ENCODE measurements around the gene NDOR1. TPM values are rescaled to one million over a fixed set of nuclear protein-coding genes. Genes with fewer than 3 reads are reported as not detected.
A peak's percentile ranks its signal among the peaks of the same experiment; 100 is the strongest.

The NDOR1 gene
- total RNA-seq, 1 donor from 2014 or later = 2.6 TPM

DNA sequence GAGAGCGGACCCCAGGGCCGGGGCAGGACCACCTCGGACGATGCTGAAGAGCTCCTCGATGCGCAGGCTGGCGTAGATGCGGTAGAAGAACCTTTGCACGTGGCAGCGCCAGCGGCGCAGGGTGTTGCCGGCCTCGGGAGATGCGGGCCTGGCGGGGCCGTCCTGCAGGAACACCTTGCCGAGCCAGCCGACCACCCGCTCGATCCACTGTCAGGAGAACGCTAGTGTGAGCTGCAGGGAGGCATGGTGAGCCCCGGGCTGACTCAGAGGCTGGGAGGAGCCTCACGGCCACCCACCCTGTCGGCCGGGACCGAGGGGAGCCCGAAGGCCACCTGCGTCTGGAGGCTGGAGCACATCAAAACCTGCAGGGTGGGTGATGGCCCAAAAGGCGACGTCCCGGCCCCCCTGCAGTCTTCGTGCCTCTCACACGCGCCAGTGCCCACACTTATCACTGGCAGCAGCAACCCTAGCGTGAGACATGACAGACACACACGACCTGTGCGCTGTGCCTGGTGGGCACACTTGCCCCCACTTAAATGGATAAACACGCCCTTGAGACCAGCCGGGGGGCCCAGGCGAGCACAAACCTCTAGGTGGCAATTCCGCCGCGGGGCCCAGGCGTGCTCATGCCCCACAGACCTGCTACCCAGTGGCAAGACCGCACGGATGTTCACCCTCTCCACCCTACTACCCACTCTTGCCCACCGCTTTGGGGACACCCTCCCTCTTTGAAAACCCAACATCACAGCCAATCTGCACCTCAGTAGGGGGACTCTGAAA is 20.4 kb upstream of the NDOR1 start:
- no peak overlapping the region for H3K4me3 ChIP-seq (ENCODE audit: low read depth, low read length)

DNA sequence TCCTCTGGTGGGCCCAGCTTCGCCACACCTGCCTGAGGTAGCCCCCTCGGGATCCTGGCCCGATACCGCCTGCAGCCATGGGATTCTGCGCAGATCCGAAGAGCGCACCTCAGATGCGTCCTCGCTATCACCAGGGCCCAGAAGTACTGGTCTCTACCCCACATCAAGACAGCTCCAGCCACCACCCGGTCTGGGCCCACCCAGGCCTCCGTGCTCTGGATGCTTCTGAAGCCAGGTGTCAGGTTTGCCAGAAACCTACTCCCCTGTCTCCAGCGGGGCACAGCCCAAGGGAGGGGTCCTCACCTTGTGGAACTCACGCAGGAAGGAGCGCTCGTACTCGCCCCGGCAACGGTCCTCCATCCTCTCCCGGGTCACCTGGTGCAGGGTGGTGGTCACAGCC is 19.6 kb upstream of the NDOR1 start:
- no peak for FAIRE-seq
- no peaks in the 10 kb centered on the region for H3K27me3 ChIP-seq (ENCODE audit: control insufficient read depth, insufficient read depth, low read length)

More for the DNA sequence above, 20.4 kb upstream of the NDOR1 start:
- TF ChIP-seq, protein P1, sequence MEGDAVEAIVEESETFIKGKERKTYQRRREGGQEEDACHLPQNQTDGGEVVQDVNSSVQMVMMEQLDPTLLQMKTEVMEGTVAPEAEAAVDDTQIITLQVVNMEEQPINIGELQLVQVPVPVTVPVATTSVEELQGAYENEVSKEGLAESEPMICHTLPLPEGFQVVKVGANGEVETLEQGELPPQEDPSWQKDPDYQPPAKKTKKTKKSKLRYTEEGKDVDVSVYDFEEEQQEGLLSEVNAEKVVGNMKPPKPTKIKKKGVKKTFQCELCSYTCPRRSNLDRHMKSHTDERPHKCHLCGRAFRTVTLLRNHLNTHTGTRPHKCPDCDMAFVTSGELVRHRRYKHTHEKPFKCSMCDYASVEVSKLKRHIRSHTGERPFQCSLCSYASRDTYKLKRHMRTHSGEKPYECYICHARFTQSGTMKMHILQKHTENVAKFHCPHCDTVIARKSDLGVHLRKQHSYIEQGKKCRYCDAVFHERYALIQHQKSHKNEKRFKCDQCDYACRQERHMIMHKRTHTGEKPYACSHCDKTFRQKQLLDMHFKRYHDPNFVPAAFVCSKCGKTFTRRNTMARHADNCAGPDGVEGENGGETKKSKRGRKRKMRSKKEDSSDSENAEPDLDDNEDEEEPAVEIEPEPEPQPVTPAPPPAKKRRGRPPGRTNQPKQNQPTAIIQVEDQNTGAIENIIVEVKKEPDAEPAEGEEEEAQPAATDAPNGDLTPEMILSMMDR (IDR thresholded peaks at IDR 0.05; ENCODE audit: insufficient read depth, low read length, severe bottlenecking) = no peak
- no peaks in the 10 kb centered on the region for H3K27me3 ChIP-seq (ENCODE audit: control insufficient read depth, insufficient read depth, low read length)
- DNase-seq (ENCODE audit: low read depth) (no peak), FAIRE-seq (no peak)
- peaks cover 40% of the 10 kb centered on the region for H3K36me3 ChIP-seq (ENCODE audit: control insufficient read depth, insufficient read depth, low read length)

DNA sequence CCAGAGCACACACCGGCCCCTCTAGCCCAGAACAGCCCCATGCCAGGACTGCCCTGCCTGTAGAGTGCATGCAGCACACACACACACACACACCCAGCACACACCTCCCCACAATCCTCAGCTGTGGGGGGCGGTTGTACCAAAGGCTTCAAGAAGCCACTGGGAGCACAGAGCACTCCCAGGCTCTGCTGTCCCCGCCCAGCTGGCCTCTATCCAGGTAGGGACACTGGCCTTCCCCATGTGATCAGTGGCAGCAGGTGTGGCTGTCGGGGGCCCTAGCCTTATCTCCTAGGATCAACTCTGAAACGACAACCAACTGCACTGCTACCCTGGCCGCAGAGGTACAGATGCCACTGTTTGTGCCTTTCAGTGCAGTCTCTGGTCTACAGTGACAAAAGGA is 19.1 kb upstream of the NDOR1 start:
- Histone ChIP-seq H3K36me3 (ENCODE audit: control insufficient read depth, insufficient read depth, low read length) (peaks cover 39% of the 10 kb centered on the region), H3K27me3 (ENCODE audit: control insufficient read depth, insufficient read depth, low read length) (no peaks in the 10 kb centered on the region), H3K4me3 (ENCODE audit: low read depth, low read length) (no peak overlapping the region)
- no peak for FAIRE-seq
- DNase-seq (ENCODE audit: low read depth) = no peak
- TF ChIP-seq, protein P1 (IDR thresholded peaks at IDR 0.05; ENCODE audit: insufficient read depth, low read length, severe bottlenecking) = no peak

More for the DNA sequence above, 19.6 kb upstream of the NDOR1 start:
- H3K36me3 ChIP-seq (ENCODE audit: control insufficient read depth, insufficient read depth, low read length) = peaks cover 42% of the 10 kb centered on the region
- DNase-seq (ENCODE audit: low read depth) = no peak
- TF ChIP-seq, protein P1 (IDR thresholded peaks at IDR 0.05; ENCODE audit: insufficient read depth, low read length, severe bottlenecking) = no peak
- H3K4me3 ChIP-seq (ENCODE audit: low read depth, low read length) = no peak overlapping the region

DNA sequence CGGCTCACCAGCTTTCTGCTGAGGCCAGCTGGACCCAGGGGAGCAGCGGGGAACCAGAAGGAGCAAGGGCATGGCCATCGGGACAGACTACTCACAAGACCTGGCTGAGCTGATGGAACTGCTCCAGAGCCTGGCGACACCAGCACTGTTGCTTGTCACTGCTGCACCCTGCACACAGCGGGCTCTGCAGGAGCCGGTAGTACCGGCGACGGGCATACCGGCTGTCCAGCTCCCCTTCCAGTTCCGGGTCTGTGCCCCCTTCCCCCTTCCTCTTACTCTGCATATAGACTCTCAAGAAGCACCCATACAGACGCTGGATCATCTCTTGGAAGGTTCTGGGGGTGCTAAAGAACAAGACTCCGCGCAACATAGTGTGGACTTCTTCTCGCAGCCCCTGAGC is 18.1 kb upstream of the NDOR1 start:
- FAIRE-seq (peak; percentile 86), DNase-seq (ENCODE audit: low read depth) (no peak)
- Histone ChIP-seq H3K4me3 (ENCODE audit: low read depth, low read length) (peak overlapping the region; percentile 55), H3K27me3 (ENCODE audit: control insufficient read depth, insufficient read depth, low read length) (no peaks in the 10 kb centered on the region), H3K36me3 (ENCODE audit: control insufficient read depth, insufficient read depth, low read length) (peaks cover 39% of the 10 kb centered on the region)
- TF ChIP-seq, protein P1 (IDR thresholded peaks at IDR 0.05; ENCODE audit: insufficient read depth, low read length, severe bottlenecking) = no peak

DNA sequence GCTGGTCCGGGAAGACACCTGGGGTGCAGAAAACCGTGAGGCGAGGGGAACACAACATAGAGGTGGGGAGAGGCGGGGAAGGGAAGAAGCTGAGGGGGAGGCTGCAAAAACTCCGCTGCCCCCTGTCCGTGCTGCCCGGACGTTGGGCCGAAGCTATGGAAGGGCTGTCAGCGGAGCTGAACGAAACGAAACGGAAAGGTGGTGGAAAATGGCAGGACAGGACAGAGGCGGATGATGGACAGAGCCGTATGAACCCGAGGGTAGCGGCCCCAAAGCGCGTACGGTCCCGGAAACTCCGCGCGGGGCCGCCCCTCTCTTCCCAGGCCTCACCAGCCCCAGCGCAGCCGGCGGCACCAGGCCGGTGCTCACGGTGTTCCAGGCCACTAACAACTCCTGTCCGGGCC is 17.4 kb upstream of the NDOR1 start:
- TF ChIP-seq, protein P1 (IDR thresholded peaks at IDR 0.05; ENCODE audit: insufficient read depth, low read length, severe bottlenecking) = no peak
- Histone ChIP-seq H3K36me3 (ENCODE audit: control insufficient read depth, insufficient read depth, low read length) (peaks cover 34% of the 10 kb centered on the region), H3K27me3 (ENCODE audit: control insufficient read depth, insufficient read depth, low read length) (no peaks in the 10 kb centered on the region), H3K4me3 (ENCODE audit: low read depth, low read length) (peak overlapping the region; percentile 55)
- FAIRE-seq = no peak
- DNase-seq (ENCODE audit: low read depth) = no peak
